GM12892 (cell line): ENCODE results near the gene RAB6C.

Source experiments
- POLR2A ChIP-seq: IDR thresholded peaks from 2 replicates; pipeline ENCODE4 v1.6.1; 2011; ENCODE audit warnings: low read depth, low read length, control low read depth
- POLR2AphosphoS5 ChIP-seq: IDR thresholded peaks from 2 replicates; pipeline ENCODE4 v1.6.1; 2011; ENCODE audit warnings: low read depth, low read length, control low read depth
- TAF1 ChIP-seq: IDR thresholded peaks from 2 replicates; pipeline ENCODE4 v1.6.1; 2011; ENCODE audit warnings: low read depth, mild to moderate bottlenecking, control low read depth, low read length, borderline replicate concordance

DNA sequence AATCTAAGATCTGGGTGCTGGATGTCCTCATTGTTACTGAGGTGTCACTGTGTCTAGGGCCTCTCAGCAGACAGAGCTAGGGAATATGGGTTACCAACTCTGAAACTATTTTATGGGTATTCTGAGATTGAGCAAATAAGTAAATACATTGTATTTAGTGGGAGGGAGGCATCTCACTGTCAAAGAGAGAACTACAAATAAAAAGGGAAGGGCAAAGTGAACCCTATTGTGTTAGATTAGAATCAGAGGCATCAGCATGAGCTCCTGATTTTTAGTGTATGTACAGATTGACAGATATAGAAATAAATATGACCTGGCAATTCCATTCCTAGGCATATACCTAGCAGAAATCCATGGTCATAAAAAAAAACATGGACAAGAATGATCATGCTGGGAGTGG lies 33.9 kb upstream of the RAB6C start:
- TF ChIP-seq POLR2A (no peak), POLR2AphosphoS5 (no peak), TAF1 (no peak)
